Ovary (tissue), 10 donors: ENCODE data around the gene GYG1. TPM values are rescaled to one million over a fixed set of nuclear protein-coding genes. Genes with fewer than 3 reads are reported as not detected.
A peak's percentile ranks its signal among the peaks of the same experiment; 100 is the strongest.

Source experiments
- DNase-seq, 5 donors: peaks; one replicate each; pipeline ENCODE4 v3.0.0-alpha.2; 2019 to 2020
- H3K27ac ChIP-seq, 2 donors: fragments of 200-600 bp; one replicate each; pipeline versions ENCODE4 v1.5.1 to v1.8.0; 2019 to 2022
- H3K27me3 ChIP-seq: fragments of 200-600 bp; one replicate; pipeline ENCODE4 v1.8.0; 2022
- H3K36me3 ChIP-seq: fragments of 200-600 bp; sonication (generic); one replicate; pipeline ENCODE4 v1.5.1; 2019
- H3K4me1 ChIP-seq: one replicate; pipeline ENCODE4 v1.8.1; 2013; ENCODE audit warnings: mild to moderate bottlenecking, moderate library complexity; ENCODE audit not compliant: insufficient read depth
- H3K4me3 ChIP-seq: fragments of 200-600 bp; sonication (generic); one replicate; pipeline ENCODE4 v1.5.1; 2017
- H3K9me3 ChIP-seq, 2 donors: fragments of 200-600 bp in 1 of 2; sonication (generic) in 1 of 2; one replicate each; pipeline versions ENCODE4 v1.5.1 to v1.8.1; 2013 to 2019; ENCODE audit warnings: mild to moderate bottlenecking in 1 of 2, moderate library complexity in 1 of 2
- CTCF ChIP-seq, 3 donors: fragments of 450-650 bp in 2 of 3; fragments of 200-600 bp in 1 of 3; IDR thresholded peaks; one replicate each; pipeline versions ENCODE4 v1.5.1 to v1.8.0; 2016 to 2022; ENCODE audit warnings: antibody characterized with exemption in 3 of 3, mild to moderate bottlenecking in 1 of 3
- EP300 ChIP-seq: sonication (generic); formaldehyde crosslinking; IDR thresholded peaks from one replicate; pipeline ENCODE4 v1.6.1; 2017; ENCODE audit warnings: antibody characterized with exemption
- POLR2A ChIP-seq: fragments of 450-650 bp; IDR thresholded peaks from one replicate; pipeline ENCODE4 v1.6.1; 2017; ENCODE audit warnings: antibody characterized with exemption, mild to moderate bottlenecking, moderate library complexity
- WGBS, 3 donors: extraction: QIAGEN DNeasy Blood & Tissue Kit in 1 of 3; methylation state at CpG; one replicate each; pipeline versions ENCODE4 v1.1.5 to v1.1.7; 2013 to 2017; 5-methylcytosine and 5-hydroxymethylcytosine counted together
- intact Hi-C, 4 donors: fragments of 100-400 bp; cut with DNase I; formaldehyde crosslinking; loops; one replicate each; pipeline versions ENCODE4 v1.11.0 to v1.15.1; 2022 to 2023
- long read RNA-seq, 3 donors: library from polyadenylated mRNA in 2 of 3; unstranded in 2 of 3; transcript quantifications; one replicate each; pipeline ENCODE4 v2.0.0 and lab custom pipeline, GENCODE V29; 2021 to 2026
- polyA plus RNA-seq, 2 donors: library from polyadenylated mRNA; stranded (reverse); fragments of 200-250 nt in 1 of 2; fragments of 350-450 nt in 1 of 2; fragmentation: Illumina TruSeq in 1 of 2; extraction: RNeasy Lipid Tissue Mini Kit (QIAGEN cat#74804) in 1 of 2; gene quantifications; one replicate each; pipeline ENCODE4 v1.2.3, GENCODE V29; 2013 to 2014
- total RNA-seq, 7 donors: library from RNA; depleted of rRNA in 2 of 7; stranded (reverse); fragments of >200 nt in 2 of 7; fragmentation: NEBNext Ultra II Directional in 3 of 7; extraction: Animal tissue kit (Norgen Biotek cat#: 25700) in 3 of 7; gene quantifications; one replicate each; pipeline versions ENCODE4 v1.1.0 to v1.2.4, GENCODE V29; 2016 to 2023
- donor health status: DM: no; HTN: no; CAD: no; lungs with moderate emphysema.
- donor health status: DM: no; HTN: no; CAD: no.
- donor health status: Bipolar disorder and iron deficiency.
- donor health status: DM: yes; HTN: yes; CAD: no.
- donor health status: DM: no; HTN: no; CAD: no.
- donor health status: DM: yes; HTN: yes; CAD: no.

GYG1 gene
- total RNA-seq: 10 to 100 TPM; 23.8 to 73.8 (median 54.0) TPM
- polyA plus RNA-seq: 10 to 100 TPM; 58.4 to 86.1 TPM
- long read RNA-seq, donor 1, transcript GYG1-201 (7 exons, 1,890 nt): major isoform, 337 of 383 reads
- long read RNA-seq, donor 1, transcript GYG1-210 (6 exons, 1,563 nt): minor isoform, 9 of 383 reads
- long read RNA-seq, donor 1, partial matches to known transcripts: 11 of 383 reads
- long read RNA-seq, donor 1, other reads (novel, unspliced or antisense): 26 of 383 reads
- long read RNA-seq, donor 2, transcript GYG1-201 (7 exons, 1,890 nt): major isoform, 33 of 61 reads
- long read RNA-seq, donor 2, partial matches to known transcripts: 25 of 61 reads
- long read RNA-seq, donor 2, other reads (novel, unspliced or antisense): 0 of 61 reads
- long read RNA-seq, donor 3, transcript GYG1-201 (7 exons, 1,890 nt): major isoform, 55 of 64 reads
- long read RNA-seq, donor 3, partial matches to known transcripts: 4 of 64 reads
- long read RNA-seq, donor 3, other reads (novel, unspliced or antisense): 5 of 64 reads

DNA sequence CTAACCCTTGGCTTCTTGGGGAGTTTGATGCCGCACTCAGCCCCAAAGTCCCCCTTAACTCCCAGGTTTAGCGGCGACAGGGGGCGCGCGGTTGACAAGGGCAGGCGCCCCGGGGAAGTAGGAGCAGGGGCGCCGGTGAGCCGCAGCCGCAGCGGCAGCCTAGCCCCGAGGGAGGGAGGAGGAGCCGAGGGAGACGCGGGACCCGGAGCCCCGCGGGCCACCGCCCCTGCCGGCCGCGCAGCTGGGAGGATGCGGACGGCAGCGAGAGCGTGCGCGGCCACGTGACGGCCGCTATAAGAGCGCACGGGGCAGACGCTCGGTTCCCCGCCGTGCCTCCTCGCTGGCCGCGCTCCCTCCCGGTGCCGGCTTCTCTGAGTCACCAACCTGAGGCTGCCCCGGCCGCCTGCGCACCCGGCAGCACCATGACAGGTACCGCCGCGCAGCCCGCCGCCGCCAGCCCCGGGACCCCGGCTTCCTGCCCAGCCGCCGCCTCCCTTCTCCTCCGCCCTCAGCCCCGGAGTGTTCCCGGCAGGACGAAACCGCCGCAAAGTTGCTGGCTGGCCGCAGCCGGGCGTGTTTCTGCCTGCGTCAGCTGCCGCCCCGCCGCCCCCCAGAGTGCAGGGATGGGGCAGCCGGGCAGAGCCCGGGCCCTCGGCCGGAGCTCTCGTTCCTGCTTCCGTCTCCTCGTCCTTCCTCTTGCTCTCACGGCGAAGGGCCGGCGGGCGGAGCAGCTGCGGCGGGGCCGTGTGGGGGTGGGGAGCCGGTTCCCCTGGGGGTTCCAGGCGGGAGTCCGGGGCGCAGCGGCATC, at the start of gene GYG1:
Gene GYG1, plus strand, starts transcription at position 322 of the 808 bp plus-strand sequence. Its CDS starts 101 bp downstream, at position 423.
- peak; percentile 85 for TF ChIP-seq POLR2A
- no peak for TF ChIP-seq EP300
- peak in 2 of 3 donors; percentile 42 to 45 for TF ChIP-seq CTCF (IDR thresholded peaks at IDR 0.05)
- H3K4me1 ChIP-seq: peaks cover 9% of the 10 kb centered on the region
- peak within 1 kb of the TSS; percentile 95 to 97 for H3K27ac ChIP-seq
- no peaks in the 10 kb centered on the region for H3K9me3 ChIP-seq
- H3K4me3 ChIP-seq: peak within 1 kb of the TSS; percentile 90
- intact Hi-C loops: loop anchor here in 1 of 4 donors (2.0 kb wide), 1 partner anchor 35 kb away; no protein-coding TSS in a partner anchor
- H3K36me3 ChIP-seq: no peaks in the 10 kb centered on the region
- WGBS, 3 donors: 0 to 1% (median 0%) methylated on average over 46 to 91 of the region's 91 CpGs
- peak; percentile 81 to 89 (median 87) for DNase-seq
- H3K27me3 ChIP-seq: no peaks in the 10 kb centered on the region

GRCh38 chr3:148943506-148944205, 47.7 kb upstream of the GYG1 start:
- 0 to 14% (median 9%) methylated on average over 2 of the region's 2 CpGs for WGBS, 3 donors
- Histone ChIP-seq H3K27ac (no peak overlapping the region), H3K4me1 (no peaks in the 10 kb centered on the region), H3K27me3 (no peaks in the 10 kb centered on the region), H3K9me3 (no peaks in the 10 kb centered on the region), H3K4me3 (no peak overlapping the region), H3K36me3 (no peaks in the 10 kb centered on the region)
- TF ChIP-seq POLR2A (no peak), CTCF (IDR thresholded peaks at IDR 0.05) (peak in 2 of 3 donors; percentile 53 to 63)
- no peak for DNase-seq
- intact Hi-C loops: loop anchor here (5.0 to 10.0 kb wide), 4 partner anchors 71 to 571 kb away; no protein-coding TSS in a partner anchor

GRCh38 chr3:148945116-148945515, 46.2 kb upstream of the GYG1 start:
- Histone ChIP-seq H3K4me3 (no peak overlapping the region), H3K4me1 (no peaks in the 10 kb centered on the region), H3K9me3 (no peaks in the 10 kb centered on the region), H3K36me3 (no peaks in the 10 kb centered on the region), H3K27ac (no peak overlapping the region), H3K27me3 (no peaks in the 10 kb centered on the region)
- DNase-seq: no peak
- 81 to 86% (median 85%) methylated on average over 2 of the region's 2 CpGs for WGBS, 3 donors
- TF ChIP-seq POLR2A (no peak), CTCF (IDR thresholded peaks at IDR 0.05) (no peak), EP300 (no peak)
- intact Hi-C loops: loop anchor here in 1 of 4 donors (5.0 to 10.0 kb wide), 2 partner anchors 83 to 560 kb away; no protein-coding TSS in a partner anchor
